ENCODE measurements around the gene ADGRV1.

Gene ADGRV1

DNA sequence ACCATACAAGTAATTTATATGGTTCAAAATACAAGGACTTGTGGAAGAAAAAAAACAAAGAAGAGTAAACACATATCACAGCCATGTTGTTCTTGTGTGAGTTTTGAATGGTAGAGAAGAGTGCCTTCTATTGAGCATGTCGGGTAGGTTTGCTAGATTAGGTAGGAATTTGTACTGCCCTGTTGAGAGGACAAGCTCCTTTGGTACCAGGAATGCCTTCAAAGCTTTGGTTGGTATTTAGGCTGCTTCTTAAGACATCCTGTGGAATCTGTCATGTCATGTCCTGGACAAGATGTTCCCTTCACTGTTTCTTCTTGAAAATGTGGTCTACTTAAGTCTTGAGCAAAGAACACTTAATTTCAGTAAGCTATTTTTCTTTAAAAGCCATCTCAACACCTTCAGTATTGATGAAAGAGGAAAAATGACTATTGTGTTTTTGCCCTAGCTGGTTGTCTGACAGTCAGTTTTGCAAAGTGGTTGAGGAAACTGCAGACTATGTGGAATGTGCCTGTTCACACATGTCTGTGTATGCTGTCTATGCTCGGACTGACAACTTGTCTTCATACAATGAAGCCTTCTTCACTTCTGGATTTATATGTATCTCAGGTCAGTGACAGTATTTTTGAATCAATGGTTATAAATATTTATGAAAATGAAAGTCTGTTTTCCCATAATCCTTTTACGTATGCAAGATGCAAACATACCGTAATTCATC lies 296.9 kb downstream of the ADGRV1 start:
- H4K12ac ChIP-seq (ENCODE audit: low read depth, low read length) = no peak overlapping the region
- H3K4ac ChIP-seq (ENCODE audit: low read depth, low read length) = no peak overlapping the region
- H3K79me2 ChIP-seq (ENCODE audit: control insufficient read depth, insufficient read depth, low read length, poor library complexity) = no peaks in the 10 kb centered on the region
- peak in 1 of 2 donors; percentile 17 for DNase-seq
- H3K4me1 ChIP-seq (ENCODE audit: control insufficient read depth in 1 of 2, insufficient read depth in 2 of 2, low read length in 2 of 2) = peaks cover 0 to 2% of the 10 kb centered on the region in 2 experiments
- H3K79me1 ChIP-seq (ENCODE audit: low read length) = no peaks in the 10 kb centered on the region
- H2AFZ ChIP-seq (ENCODE audit: insufficient read depth, low read length, poor library complexity) = no peak overlapping the region
- no peak overlapping the region for H4K91ac ChIP-seq (ENCODE audit: low read depth, low read length)
- H2BK12ac ChIP-seq (ENCODE audit: low read length) = no peak overlapping the region
- H3K9ac ChIP-seq (ENCODE audit: low read length) = no peak overlapping the region
- no peaks in the 10 kb centered on the region for H3K27me3 ChIP-seq (ENCODE audit: insufficient read depth, low read length)
- H3K27ac ChIP-seq (ENCODE audit: low read depth, low read length) = no peak overlapping the region
- no peak overlapping the region for H3K4me2 ChIP-seq (ENCODE audit: low read length)
- no peak overlapping the region for H4K8ac ChIP-seq (ENCODE audit: low read depth, low read length)
- H2BK120ac ChIP-seq (ENCODE audit: insufficient read depth, low read length, poor library complexity) = no peak overlapping the region
- H2BK5ac ChIP-seq (ENCODE audit: low read depth, low read length, poor library complexity) = no peak overlapping the region
- no peak overlapping the region for H2AK5ac ChIP-seq (ENCODE audit: low read length)
- H3K9me3 ChIP-seq (ENCODE audit: insufficient read depth, low read depth, low read length) = no peaks in the 10 kb centered on the region
- H3K14ac ChIP-seq (ENCODE audit: low read length) = no peak overlapping the region
- no peak overlapping the region for H3K4me3 ChIP-seq (ENCODE audit: low read depth, low read length)
- no CpG with 5 or more reads among the region's 4 CpGs for WGBS (ENCODE audit: extremely low coverage, insufficient coverage, insufficient read length)
- no peak overlapping the region for H3K23ac ChIP-seq (ENCODE audit: low read length)
- H3K36me3 ChIP-seq (ENCODE audit: control insufficient read depth in 1 of 2, insufficient read depth in 2 of 2, low read length in 2 of 2) = no peaks in the 10 kb centered on the region
- no peak overlapping the region for H3K18ac ChIP-seq (ENCODE audit: low read length)

DNA sequence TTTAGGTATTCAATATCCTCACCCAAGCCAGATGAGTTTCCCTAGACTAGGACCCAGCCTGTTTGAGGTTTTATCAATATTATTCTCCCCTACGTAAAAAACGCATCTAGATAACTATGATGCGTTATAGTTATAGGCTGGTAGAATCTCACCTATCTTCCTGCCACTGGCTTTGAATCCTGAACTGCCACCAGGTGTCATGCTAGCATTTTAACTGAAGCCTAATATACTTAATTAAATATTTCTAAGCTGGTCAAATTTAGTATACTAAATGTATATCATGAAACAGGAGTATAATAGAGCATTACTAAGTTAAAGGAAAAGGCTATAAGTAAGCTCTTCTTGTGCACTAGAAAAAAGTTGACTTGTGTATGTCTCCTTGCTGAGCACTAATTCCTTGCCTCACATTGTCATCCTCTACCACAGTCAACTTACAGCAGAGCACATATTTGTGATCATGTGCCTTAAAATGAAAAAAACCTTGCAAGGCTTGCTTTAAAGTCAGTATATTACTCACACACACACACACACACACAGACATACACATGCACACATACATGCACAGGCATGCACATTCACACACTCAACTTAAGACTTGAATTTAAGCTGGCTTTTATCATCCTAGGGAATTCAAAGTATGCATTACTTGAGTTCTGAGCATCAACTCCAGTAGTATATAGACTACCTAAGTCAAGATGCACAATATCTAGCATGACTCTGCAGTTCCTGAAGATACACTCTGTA lies 303.4 kb downstream of the ADGRV1 start:
- H4K91ac ChIP-seq (ENCODE audit: low read depth, low read length) = no peak overlapping the region
- H2BK120ac ChIP-seq (ENCODE audit: insufficient read depth, low read length, poor library complexity) = no peak overlapping the region
- no peak overlapping the region for H3K18ac ChIP-seq (ENCODE audit: low read length)
- no peak overlapping the region for H4K8ac ChIP-seq (ENCODE audit: low read depth, low read length)
- no peak overlapping the region for H3K23ac ChIP-seq (ENCODE audit: low read length)
- no peak overlapping the region for H3K14ac ChIP-seq (ENCODE audit: low read length)
- no peaks in the 10 kb centered on the region for H3K79me1 ChIP-seq (ENCODE audit: low read length)
- H2BK5ac ChIP-seq (ENCODE audit: low read depth, low read length, poor library complexity) = no peak overlapping the region
- H3K4me2 ChIP-seq (ENCODE audit: low read length) = no peak overlapping the region
- no peak overlapping the region for H3K9ac ChIP-seq (ENCODE audit: low read length)
- no peak overlapping the region for H3K4me3 ChIP-seq (ENCODE audit: low read depth, low read length)
- no peaks in the 10 kb centered on the region for H3K4me1 ChIP-seq (ENCODE audit: control insufficient read depth in 1 of 2, insufficient read depth in 2 of 2, low read length in 2 of 2)
- H3K4ac ChIP-seq (ENCODE audit: low read depth, low read length) = no peak overlapping the region
- H2AFZ ChIP-seq (ENCODE audit: insufficient read depth, low read length, poor library complexity) = no peak overlapping the region
- no peak overlapping the region for H3K27ac ChIP-seq (ENCODE audit: low read depth, low read length)
- H2AK5ac ChIP-seq (ENCODE audit: low read length) = no peak overlapping the region
- no peaks in the 10 kb centered on the region for H3K79me2 ChIP-seq (ENCODE audit: control insufficient read depth, insufficient read depth, low read length, poor library complexity)
- DNase-seq = no peak
- H3K27me3 ChIP-seq (ENCODE audit: insufficient read depth, low read length) = no peaks in the 10 kb centered on the region
- no CpG with 5 or more reads among the region's 3 CpGs for WGBS (ENCODE audit: extremely low coverage, insufficient coverage, insufficient read length)
- no peak overlapping the region for H4K12ac ChIP-seq (ENCODE audit: low read depth, low read length)
- H3K9me3 ChIP-seq (ENCODE audit: insufficient read depth, low read depth, low read length) = no peaks in the 10 kb centered on the region
- no peaks in the 10 kb centered on the region for H3K36me3 ChIP-seq (ENCODE audit: control insufficient read depth in 1 of 2, insufficient read depth in 2 of 2, low read length in 2 of 2)
- no peak overlapping the region for H2BK12ac ChIP-seq (ENCODE audit: low read length)

DNA sequence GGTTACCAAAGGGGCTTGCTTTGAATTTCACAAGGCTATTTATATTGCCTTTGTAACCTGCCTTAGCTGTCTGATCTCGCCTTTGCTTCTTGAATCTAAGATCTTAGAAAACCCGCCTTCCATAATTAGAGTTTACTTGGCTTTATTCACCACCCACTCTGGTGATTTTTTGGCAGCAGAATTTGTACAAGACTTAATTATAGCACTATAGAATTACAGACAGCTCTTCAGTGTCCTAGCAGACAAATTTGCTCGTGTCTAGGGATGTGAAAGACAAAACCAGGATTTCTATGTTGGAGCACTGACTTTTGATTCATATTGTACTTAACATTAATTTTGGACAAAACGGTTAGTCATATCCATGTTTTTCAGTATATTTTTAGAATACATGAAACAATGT lies 306.6 kb downstream of the ADGRV1 start:
- Histone ChIP-seq H3K4me1 (ENCODE audit: control insufficient read depth in 1 of 2, insufficient read depth in 2 of 2, low read length in 2 of 2) (no peaks in the 10 kb centered on the region), H3K27ac (ENCODE audit: low read depth, low read length) (no peak overlapping the region), H2BK5ac (ENCODE audit: low read depth, low read length, poor library complexity) (no peak overlapping the region), H3K9me3 (ENCODE audit: insufficient read depth, low read depth, low read length) (no peaks in the 10 kb centered on the region), H3K9ac (ENCODE audit: low read length) (no peak overlapping the region), H3K79me1 (ENCODE audit: low read length) (no peaks in the 10 kb centered on the region), H2BK12ac (ENCODE audit: low read length) (no peak overlapping the region), H3K79me2 (ENCODE audit: control insufficient read depth, insufficient read depth, low read length, poor library complexity) (no peaks in the 10 kb centered on the region), H3K4ac (ENCODE audit: low read depth, low read length) (no peak overlapping the region), H3K36me3 (ENCODE audit: control insufficient read depth in 1 of 2, insufficient read depth in 2 of 2, low read length in 2 of 2) (no peaks in the 10 kb centered on the region), H2AFZ (ENCODE audit: insufficient read depth, low read length, poor library complexity) (no peak overlapping the region), H3K18ac (ENCODE audit: low read length) (no peak overlapping the region), H4K8ac (ENCODE audit: low read depth, low read length) (no peak overlapping the region), H4K91ac (ENCODE audit: low read depth, low read length) (no peak overlapping the region), H3K4me2 (ENCODE audit: low read length) (no peak overlapping the region), H3K27me3 (ENCODE audit: insufficient read depth, low read length) (no peaks in the 10 kb centered on the region), H4K12ac (ENCODE audit: low read depth, low read length) (no peak overlapping the region), H2AK5ac (ENCODE audit: low read length) (no peak overlapping the region), H3K23ac (ENCODE audit: low read length) (no peak overlapping the region), H3K14ac (ENCODE audit: low read length) (no peak overlapping the region), H2BK120ac (ENCODE audit: insufficient read depth, low read length, poor library complexity) (no peak overlapping the region), H3K4me3 (ENCODE audit: low read depth, low read length) (no peak overlapping the region)
- no CpG with 5 or more reads among the region's 4 CpGs for WGBS (ENCODE audit: extremely low coverage, insufficient coverage, insufficient read length)
- no peak for DNase-seq

DNA sequence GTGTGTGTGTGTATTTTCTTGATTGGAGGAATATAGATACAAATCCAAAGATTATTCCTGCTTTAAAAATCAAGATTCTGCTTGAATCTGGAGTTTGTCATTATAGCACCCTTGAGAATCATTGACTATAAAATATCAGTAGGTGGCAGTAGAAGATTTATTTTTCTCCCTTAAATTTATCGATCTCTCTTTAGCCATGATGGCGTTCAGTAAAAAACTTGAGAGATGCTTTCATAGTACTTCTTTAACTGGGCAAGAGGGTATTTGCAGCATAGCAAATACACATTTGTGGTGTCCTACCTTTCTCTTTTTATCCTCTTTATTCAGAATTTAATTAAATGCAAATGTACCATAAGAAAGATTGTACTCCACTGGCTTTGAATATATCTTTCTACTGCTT lies 307.7 kb downstream of the ADGRV1 start:
- Histone ChIP-seq H3K27me3 (ENCODE audit: insufficient read depth, low read length) (no peaks in the 10 kb centered on the region), H3K4ac (ENCODE audit: low read depth, low read length) (no peak overlapping the region), H2BK5ac (ENCODE audit: low read depth, low read length, poor library complexity) (no peak overlapping the region), H2BK12ac (ENCODE audit: low read length) (no peak overlapping the region), H4K12ac (ENCODE audit: low read depth, low read length) (no peak overlapping the region), H2BK120ac (ENCODE audit: insufficient read depth, low read length, poor library complexity) (no peak overlapping the region), H3K4me2 (ENCODE audit: low read length) (no peak overlapping the region), H2AK5ac (ENCODE audit: low read length) (no peak overlapping the region), H3K4me3 (ENCODE audit: low read depth, low read length) (no peak overlapping the region), H2AFZ (ENCODE audit: insufficient read depth, low read length, poor library complexity) (no peak overlapping the region), H4K91ac (ENCODE audit: low read depth, low read length) (no peak overlapping the region), H3K36me3 (ENCODE audit: control insufficient read depth in 1 of 2, insufficient read depth in 2 of 2, low read length in 2 of 2) (no peaks in the 10 kb centered on the region), H3K9ac (ENCODE audit: low read length) (no peak overlapping the region), H3K79me1 (ENCODE audit: low read length) (no peaks in the 10 kb centered on the region), H3K14ac (ENCODE audit: low read length) (no peak overlapping the region), H3K23ac (ENCODE audit: low read length) (no peak overlapping the region), H3K9me3 (ENCODE audit: insufficient read depth, low read depth, low read length) (no peaks in the 10 kb centered on the region), H3K18ac (ENCODE audit: low read length) (no peak overlapping the region), H3K4me1 (ENCODE audit: control insufficient read depth in 1 of 2, insufficient read depth in 2 of 2, low read length in 2 of 2) (no peaks in the 10 kb centered on the region), H4K8ac (ENCODE audit: low read depth, low read length) (no peak overlapping the region), H3K79me2 (ENCODE audit: control insufficient read depth, insufficient read depth, low read length, poor library complexity) (no peaks in the 10 kb centered on the region), H3K27ac (ENCODE audit: low read depth, low read length) (no peak overlapping the region)
- no CpG with 5 or more reads among the region's 2 CpGs for WGBS (ENCODE audit: extremely low coverage, insufficient coverage, insufficient read length)
- peak in 1 of 2 donors; percentile 70 for DNase-seq

All from trophoblast cell (in vitro differentiated cells and primary cell).